ENCODE measurements around the gene HMX1. TPM values are rescaled to one million over a fixed set of nuclear protein-coding genes. Genes with fewer than 3 reads are reported as not detected.

The HMX1 gene
- total RNA-seq, 1 donor from 2014 or later = not detected

- DNase-seq (ENCODE audit: low read depth) = no peak
- TF ChIP-seq CTCF (IDR thresholded peaks at IDR 0.05; ENCODE audit: insufficient read depth, low read length, poor library complexity, severe bottlenecking) = no peak
- Histone ChIP-seq H3K4me3 (ENCODE audit: low read depth, low read length) (no peak overlapping the region), H3K36me3 (ENCODE audit: control insufficient read depth, insufficient read depth, low read length) (no peaks in the 10 kb centered on the region), H3K27me3 (ENCODE audit: control insufficient read depth, insufficient read depth, low read length) (peaks cover 41% of the 10 kb centered on the region)
Observed at GRCh38 chr4:8896506-8896905, 24.9 kb upstream of the HMX1 start.

- Histone ChIP-seq H3K4me3 (ENCODE audit: low read depth, low read length) (no peak overlapping the region), H3K27me3 (ENCODE audit: control insufficient read depth, insufficient read depth, low read length) (peaks cover 45% of the 10 kb centered on the region), H3K36me3 (ENCODE audit: control insufficient read depth, insufficient read depth, low read length) (no peaks in the 10 kb centered on the region)
- DNase-seq (ENCODE audit: low read depth) = no peak
- no peak for TF ChIP-seq CTCF (IDR thresholded peaks at IDR 0.05; ENCODE audit: insufficient read depth, low read length, poor library complexity, severe bottlenecking)
Observed at GRCh38 chr4:8896071-8896470, 24.4 kb upstream of the HMX1 start.

GRCh38 chr4:8895295-8895694 is 23.7 kb upstream of the HMX1 start:
- no peak for DNase-seq (ENCODE audit: low read depth)
- Histone ChIP-seq H3K4me3 (ENCODE audit: low read depth, low read length) (no peak overlapping the region), H3K36me3 (ENCODE audit: control insufficient read depth, insufficient read depth, low read length) (no peaks in the 10 kb centered on the region), H3K27me3 (ENCODE audit: control insufficient read depth, insufficient read depth, low read length) (peaks cover 50% of the 10 kb centered on the region)
- no peak for TF ChIP-seq CTCF (IDR thresholded peaks at IDR 0.05; ENCODE audit: insufficient read depth, low read length, poor library complexity, severe bottlenecking)

GRCh38 chr4:8894424-8894816 is 22.8 kb upstream of the HMX1 start:
- no peak for DNase-seq (ENCODE audit: low read depth)
- no peak for TF ChIP-seq CTCF (IDR thresholded peaks at IDR 0.05; ENCODE audit: insufficient read depth, low read length, poor library complexity, severe bottlenecking)
- no peak overlapping the region for H3K4me3 ChIP-seq (ENCODE audit: low read depth, low read length)
- no peaks in the 10 kb centered on the region for H3K36me3 ChIP-seq (ENCODE audit: control insufficient read depth, insufficient read depth, low read length)
- H3K27me3 ChIP-seq (ENCODE audit: control insufficient read depth, insufficient read depth, low read length) = peaks cover 55% of the 10 kb centered on the region

GRCh38 chr4:8893624-8894423 is 22.2 kb upstream of the HMX1 start:
- TF ChIP-seq CTCF (IDR thresholded peaks at IDR 0.05; ENCODE audit: insufficient read depth, low read length, poor library complexity, severe bottlenecking) = no peak
- H3K4me3 ChIP-seq (ENCODE audit: low read depth, low read length) = no peak overlapping the region
- DNase-seq (ENCODE audit: low read depth) = no peak
- H3K27me3 ChIP-seq (ENCODE audit: control insufficient read depth, insufficient read depth, low read length) = peaks cover 61% of the 10 kb centered on the region
- H3K36me3 ChIP-seq (ENCODE audit: control insufficient read depth, insufficient read depth, low read length) = no peaks in the 10 kb centered on the region

- Histone ChIP-seq H3K27me3 (ENCODE audit: control insufficient read depth, insufficient read depth, low read length) (peaks cover 67% of the 10 kb centered on the region), H3K36me3 (ENCODE audit: control insufficient read depth, insufficient read depth, low read length) (no peaks in the 10 kb centered on the region), H3K4me3 (ENCODE audit: low read depth, low read length) (no peak overlapping the region)
- TF ChIP-seq CTCF (IDR thresholded peaks at IDR 0.05; ENCODE audit: insufficient read depth, low read length, poor library complexity, severe bottlenecking) = no peak
- DNase-seq (ENCODE audit: low read depth) = no peak
Observed at GRCh38 chr4:8893227-8893623, 21.6 kb upstream of the HMX1 start.
